Astrocyte (in vitro differentiated cells and primary cell): Measurements from ENCODE around the gene CSRNP3. TPM values are rescaled to one million over a fixed set of nuclear protein-coding genes. Genes with fewer than 3 reads are reported as not detected.

Source experiments
- DNase-seq: peaks from one replicate; pipeline ENCODE4 v3.0.0-alpha.2; 2010; ENCODE audit warnings: low read depth
- FAIRE-seq: peaks from 2 replicates; lab custom pipeline; 2011; peaks lifted over from hg19 to GRCh38; lab: Jason Lieb, UNC
- H2AFZ ChIP-seq: 2 replicates; pipeline ENCODE4 v1.6.0; 2012; ENCODE audit warnings: low read depth, low read length, inconsistent platforms
- H3K27ac ChIP-seq: 2 replicates; pipeline ENCODE4 v1.5.1; 2011; ENCODE audit warnings: low read depth, low read length, inconsistent platforms
- H3K27me3 ChIP-seq: 2 replicates; pipeline ENCODE4 v1.6.0; 2011; ENCODE audit warnings: low read length, inconsistent platforms; ENCODE audit not compliant: insufficient read depth
- H3K36me3 ChIP-seq: 2 replicates; pipeline ENCODE4 v1.5.1; 2011; ENCODE audit warnings: low read length, inconsistent platforms; ENCODE audit not compliant: insufficient read depth
- H3K4me1 ChIP-seq: 2 replicates; pipeline ENCODE4 v1.5.1; 2011; ENCODE audit warnings: low read length, inconsistent platforms; ENCODE audit not compliant: insufficient read depth
- H3K4me2 ChIP-seq: 2 replicates; pipeline ENCODE4 v1.6.0; 2012; ENCODE audit warnings: low read length, inconsistent platforms
- H3K4me3 ChIP-seq: 2 replicates; pipeline ENCODE4 v1.5.1; 2011; ENCODE audit warnings: low read depth, mild to moderate bottlenecking, low read length, inconsistent platforms; ENCODE audit not compliant: insufficient read depth
- H3K79me2 ChIP-seq: 2 replicates; pipeline ENCODE4 v1.6.0; 2012; ENCODE audit warnings: mild to moderate bottlenecking, low read length, inconsistent platforms; ENCODE audit not compliant: insufficient read depth
- H3K9ac ChIP-seq: 2 replicates; pipeline ENCODE4 v1.6.0; 2012; ENCODE audit warnings: mild to moderate bottlenecking, low read length, inconsistent platforms
- H3K9me3 ChIP-seq: 2 replicates; pipeline ENCODE4 v1.5.1; 2012; ENCODE audit warnings: low read depth, mild to moderate bottlenecking, low read length, inconsistent platforms; ENCODE audit not compliant: insufficient read depth
- H4K20me1 ChIP-seq: 2 replicates; pipeline ENCODE4 v1.6.0; 2012; ENCODE audit warnings: low read length, inconsistent platforms; ENCODE audit not compliant: insufficient read depth
- H3K27ac Mint-ChIP-seq: one replicate; pipeline ENCODE4 v1.8.0; 2021; ENCODE audit warnings: mild to moderate bottlenecking, mixed read lengths; ENCODE audit not compliant: unreplicated experiment
- H3K27me3 Mint-ChIP-seq: one replicate; pipeline ENCODE4 v1.8.0; 2021; ENCODE audit warnings: low read depth, mixed read lengths; ENCODE audit not compliant: unreplicated experiment
- H3K36me3 Mint-ChIP-seq: one replicate; pipeline ENCODE4 v1.8.0; 2021; ENCODE audit warnings: low read depth, mixed read lengths; ENCODE audit not compliant: unreplicated experiment
- H3K4me1 Mint-ChIP-seq: one replicate; pipeline ENCODE4 v1.8.0; 2021; ENCODE audit warnings: low read depth, mixed read lengths; ENCODE audit not compliant: unreplicated experiment
- H3K4me3 Mint-ChIP-seq: one replicate; pipeline ENCODE4 v1.8.0; 2021; ENCODE audit warnings: mild to moderate bottlenecking, moderate library complexity, mixed read lengths; ENCODE audit not compliant: unreplicated experiment
- H3K9me3 Mint-ChIP-seq: one replicate; pipeline ENCODE4 v1.8.0; 2021; ENCODE audit warnings: mild to moderate bottlenecking, mixed read lengths; ENCODE audit not compliant: unreplicated experiment
- CTCF ChIP-seq: IDR thresholded peaks from 2 replicates; pipeline ENCODE4 v1.5.1; 2011; ENCODE audit warnings: low read depth, mild to moderate bottlenecking, inconsistent platforms, low read length, moderate library complexity; ENCODE audit not compliant: insufficient read depth
- EZH2 ChIP-seq: IDR thresholded peaks from 2 replicates; pipeline ENCODE4 v1.6.1; 2012; ENCODE audit warnings: mild to moderate bottlenecking, low read length, inconsistent platforms; ENCODE audit not compliant: insufficient read depth
- total RNA-seq: library from RNA; stranded (reverse); gene quantifications from 2 replicates; pipeline ENCODE4 v1.2.1, GENCODE V29; 2021

The CSRNP3 gene
- total RNA-seq, 1 donor from 2014 or later, result 5.9 TPM

GRCh38 chr2:165667375-165667774 is 197.9 kb downstream of the CSRNP3 start:
- H3K4me1 ChIP-seq, result no peaks in the 10 kb centered on the region
- no peak overlapping the region for H3K4me2 ChIP-seq
- FAIRE-seq (no peak), DNase-seq (no peak)
- no peaks in the 10 kb centered on the region for H4K20me1 ChIP-seq
- H3K9me3 Mint-ChIP-seq, result peaks cover 5% of the 10 kb centered on the region
- H3K27ac Mint-ChIP-seq, result no peak overlapping the region
- TF ChIP-seq CTCF, result no peak
- TF ChIP-seq EZH2, result no peak
- H3K79me2 ChIP-seq, result no peaks in the 10 kb centered on the region
- peaks cover 10% of the 10 kb centered on the region for H3K36me3 Mint-ChIP-seq
- H3K4me3 Mint-ChIP-seq, result no peak overlapping the region
- no peaks in the 10 kb centered on the region for H3K9me3 ChIP-seq
- H3K27me3 Mint-ChIP-seq, result no peaks in the 10 kb centered on the region
- H3K27me3 ChIP-seq, result no peaks in the 10 kb centered on the region
- no peak overlapping the region for H3K4me3 ChIP-seq
- no peak overlapping the region for H3K9ac ChIP-seq
- H3K4me1 Mint-ChIP-seq, result no peaks in the 10 kb centered on the region
- no peaks in the 10 kb centered on the region for H3K36me3 ChIP-seq
- no peak overlapping the region for H2AFZ ChIP-seq
- H3K27ac ChIP-seq, result no peak overlapping the region

DNA sequence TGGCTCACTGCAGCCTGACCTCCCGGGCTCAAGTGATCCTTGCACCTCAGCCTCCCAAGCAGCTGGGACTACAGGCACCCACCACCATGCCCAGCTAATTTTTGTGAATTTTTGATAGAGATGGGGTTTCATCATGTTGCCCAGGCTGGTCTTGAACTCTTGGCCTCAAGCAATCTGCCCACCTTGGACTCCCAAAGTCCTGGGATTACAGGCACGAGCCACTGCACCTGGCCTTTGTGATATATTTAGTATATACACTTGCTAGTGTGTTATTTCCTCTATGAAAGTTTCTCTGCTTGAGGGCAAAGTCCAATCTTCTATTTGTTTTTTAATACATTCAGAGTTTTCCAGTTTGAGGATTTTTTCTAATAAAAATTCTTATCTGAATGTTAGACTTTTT is 205.3 kb downstream of the CSRNP3 start:
- no peaks in the 10 kb centered on the region for H3K27me3 Mint-ChIP-seq
- no peaks in the 10 kb centered on the region for H3K4me1 Mint-ChIP-seq

More for the DNA sequence above, 205.3 kb downstream of the CSRNP3 start:
- no peak for DNase-seq
- H3K36me3 Mint-ChIP-seq, result peaks cover 19% of the 10 kb centered on the region
- no peak overlapping the region for H3K27ac ChIP-seq
- H3K9ac ChIP-seq, result no peak overlapping the region
- no peak overlapping the region for H3K27ac Mint-ChIP-seq
- TF ChIP-seq EZH2 (no peak), CTCF (no peak)
- no peaks in the 10 kb centered on the region for H3K36me3 ChIP-seq
- H3K9me3 ChIP-seq, result no peaks in the 10 kb centered on the region
- no peak overlapping the region for H3K4me3 ChIP-seq
- no peak overlapping the region for H2AFZ ChIP-seq
- H3K79me2 ChIP-seq, result no peaks in the 10 kb centered on the region
- no peak overlapping the region for H3K4me2 ChIP-seq
- no peak overlapping the region for H3K4me3 Mint-ChIP-seq
- H3K4me1 ChIP-seq, result no peaks in the 10 kb centered on the region
- H3K9me3 Mint-ChIP-seq, result peaks cover 7% of the 10 kb centered on the region
- H3K27me3 ChIP-seq, result no peaks in the 10 kb centered on the region
- no peaks in the 10 kb centered on the region for H4K20me1 ChIP-seq
- no peak for FAIRE-seq
